Measurements from ENCODE around the gene LPAR3.

Gene LPAR3

DNA sequence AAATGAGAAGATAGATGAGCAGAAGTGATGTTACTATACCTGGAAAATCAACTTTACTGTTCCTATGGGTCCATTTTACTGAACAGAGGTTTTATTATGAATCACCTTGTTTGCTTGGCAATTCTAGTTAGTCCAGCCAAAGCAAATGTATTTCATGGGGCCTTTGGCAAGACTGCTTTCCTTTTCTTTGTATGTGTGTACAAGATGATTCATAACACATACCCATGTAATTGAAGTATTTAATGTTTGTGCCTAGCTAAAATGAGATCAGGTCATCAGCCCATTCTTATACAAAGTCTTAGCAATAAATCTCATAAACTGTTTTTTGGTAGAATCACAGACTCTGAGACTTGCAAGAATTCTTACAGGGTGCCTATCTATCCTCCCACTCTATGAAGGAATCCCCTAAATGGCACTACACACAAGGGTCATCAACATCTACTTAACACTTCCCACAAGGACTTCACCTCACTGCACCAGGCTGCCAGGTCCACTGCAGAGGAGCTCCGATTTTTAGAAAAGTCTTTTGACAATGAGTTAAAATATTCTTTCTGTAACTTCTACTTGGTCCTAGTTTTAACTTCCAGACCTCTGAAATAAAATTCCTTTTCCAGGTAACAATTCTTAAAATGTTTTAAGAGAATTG lies 58.5 kb downstream of the LPAR3 start:
- Histone ChIP-seq H3K27ac (no peak overlapping the region), H3K27me3 (ENCODE audit: insufficient read depth, low read depth) (no peaks in the 10 kb centered on the region), H3K9ac (no peak overlapping the region), H3K79me2 (ENCODE audit: insufficient read depth, low read depth) (no peaks in the 10 kb centered on the region), H3K4me3 (IDR thresholded peaks at IDR 0.05; ENCODE audit: insufficient read depth, low read depth, low read length) (no peak overlapping the region), H3K4me1 (ENCODE audit: low read depth, poor library complexity, severe bottlenecking) (no peaks in the 10 kb centered on the region), H2AFZ (ENCODE audit: low read depth) (no peak overlapping the region), H4K20me1 (ENCODE audit: insufficient read depth) (no peaks in the 10 kb centered on the region), H3K36me3 (ENCODE audit: insufficient read depth) (no peaks in the 10 kb centered on the region), H3K4me2 (no peak overlapping the region)
- TF ChIP-seq CTCF (conservative IDR thresholded peaks at IDR 0.05; ENCODE audit: low read depth, low read length) = no peak

GRCh38 chr1:84833194-84833593 lies 59.8 kb downstream of the LPAR3 start:
- Histone ChIP-seq H3K79me2 (ENCODE audit: insufficient read depth, low read depth) (no peaks in the 10 kb centered on the region), H2AFZ (ENCODE audit: low read depth) (no peak overlapping the region), H3K4me1 (ENCODE audit: low read depth, poor library complexity, severe bottlenecking) (no peaks in the 10 kb centered on the region), H3K9ac (no peak overlapping the region), H3K4me2 (no peak overlapping the region), H4K20me1 (ENCODE audit: insufficient read depth) (no peaks in the 10 kb centered on the region), H3K27me3 (ENCODE audit: insufficient read depth, low read depth) (no peaks in the 10 kb centered on the region), H3K27ac (no peak overlapping the region), H3K4me3 (IDR thresholded peaks at IDR 0.05; ENCODE audit: insufficient read depth, low read depth, low read length) (no peak overlapping the region), H3K36me3 (ENCODE audit: insufficient read depth) (no peaks in the 10 kb centered on the region)
- TF ChIP-seq CTCF (conservative IDR thresholded peaks at IDR 0.05; ENCODE audit: low read depth, low read length) = no peak

GRCh38 chr1:84830136-84830535 lies 62.9 kb downstream of the LPAR3 start:
- no peaks in the 10 kb centered on the region for H3K27me3 ChIP-seq (ENCODE audit: insufficient read depth, low read depth)
- H3K4me2 ChIP-seq = no peak overlapping the region
- no peak overlapping the region for H3K9ac ChIP-seq
- no peak overlapping the region for H3K27ac ChIP-seq
- no peaks in the 10 kb centered on the region for H3K79me2 ChIP-seq (ENCODE audit: insufficient read depth, low read depth)
- no peak overlapping the region for H3K4me3 ChIP-seq (IDR thresholded peaks at IDR 0.05; ENCODE audit: insufficient read depth, low read depth, low read length)
- no peaks in the 10 kb centered on the region for H3K4me1 ChIP-seq (ENCODE audit: low read depth, poor library complexity, severe bottlenecking)
- H4K20me1 ChIP-seq (ENCODE audit: insufficient read depth) = no peaks in the 10 kb centered on the region
- H2AFZ ChIP-seq (ENCODE audit: low read depth) = no peak overlapping the region
- TF ChIP-seq CTCF (conservative IDR thresholded peaks at IDR 0.05; ENCODE audit: low read depth, low read length) = no peak
- no peaks in the 10 kb centered on the region for H3K36me3 ChIP-seq (ENCODE audit: insufficient read depth)

DNA sequence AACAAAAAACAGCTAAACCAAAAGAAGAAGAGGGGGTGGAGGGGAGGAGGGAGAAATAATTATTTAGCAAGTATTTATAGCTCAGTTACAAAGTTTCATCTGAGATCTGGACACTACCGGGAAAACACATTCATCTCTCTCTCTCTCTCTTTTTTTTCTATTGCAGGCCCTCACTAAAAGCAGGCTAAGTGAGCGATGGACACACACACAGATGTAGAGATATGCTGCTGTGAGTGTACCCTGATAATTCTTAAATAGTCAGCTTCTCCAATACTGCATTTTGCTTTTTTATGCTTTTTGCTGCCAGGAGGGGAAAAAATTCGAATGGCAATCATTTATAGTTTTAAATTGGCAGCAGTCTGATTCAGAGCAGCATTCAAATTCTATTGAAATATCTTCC lies 65.0 kb downstream of the LPAR3 start:
- Histone ChIP-seq H3K27ac (no peak overlapping the region), H4K20me1 (ENCODE audit: insufficient read depth) (no peaks in the 10 kb centered on the region), H3K4me2 (no peak overlapping the region), H3K36me3 (ENCODE audit: insufficient read depth) (no peaks in the 10 kb centered on the region), H3K79me2 (ENCODE audit: insufficient read depth, low read depth) (no peaks in the 10 kb centered on the region), H2AFZ (ENCODE audit: low read depth) (no peak overlapping the region), H3K9ac (no peak overlapping the region), H3K4me3 (IDR thresholded peaks at IDR 0.05; ENCODE audit: insufficient read depth, low read depth, low read length) (no peak overlapping the region), H3K4me1 (ENCODE audit: low read depth, poor library complexity, severe bottlenecking) (no peaks in the 10 kb centered on the region), H3K27me3 (ENCODE audit: insufficient read depth, low read depth) (no peaks in the 10 kb centered on the region)
- TF ChIP-seq CTCF (conservative IDR thresholded peaks at IDR 0.05; ENCODE audit: low read depth, low read length) = no peak

Data from KMS-11 (cell line).